Measurements from ENCODE around the gene COG4.
A peak's percentile ranks its signal among the peaks of the same experiment; 100 is the strongest.

Gene COG4

GRCh38 chr16:70478912-70479341 lies 44.4 kb downstream of the COG4 start:
- no peaks in the 10 kb centered on the region for H3K9me3 ChIP-seq (ENCODE audit: control insufficient read depth, insufficient read depth, low read depth, low read length)
- no peak overlapping the region for H3K4me3 ChIP-seq (ENCODE audit: low read depth, low read length)
- H3K36me3 ChIP-seq (ENCODE audit: control insufficient read depth in 2 of 2, insufficient read depth in 1 of 2, low read length in 2 of 2), result peaks cover 0 to 63% of the 10 kb centered on the region in 2 experiments; a peak in 2 of 3 replicates
- no peak overlapping the region for H3K27ac ChIP-seq (ENCODE audit: extremely low read depth, low read depth, low read length)
- H3K4me1 ChIP-seq (ENCODE audit: control insufficient read depth, insufficient read depth, low read length), result peaks cover 2% of the 10 kb centered on the region; the same call in 1 of the 2 replicates
- POLR2A ChIA-PET, result interaction anchor here (0.6 to 3.4 kb wide), 2 partner anchors 9 to 98 kb away, joined by 3 to 17 read pairs; no protein-coding TSS in a partner anchor
- CTCF ChIA-PET, result interaction anchor here (0.7 to 1.2 kb wide), 2 partner anchors 84 to 292 kb away, joined by 3 read pairs; no protein-coding TSS in a partner anchor
- TF ChIP-seq ZIC2 (tag by site-specific recombination; IDR thresholded peaks at IDR 0.05) (peak; percentile 99), ZNF202 (tag by site-specific recombination; IDR thresholded peaks at IDR 0.05; ENCODE audit: borderline replicate concordance) (no peak), ZNF585B (tag by site-specific recombination; IDR thresholded peaks at IDR 0.05) (no peak)
- TF ChIP-seq, protein P1, sequence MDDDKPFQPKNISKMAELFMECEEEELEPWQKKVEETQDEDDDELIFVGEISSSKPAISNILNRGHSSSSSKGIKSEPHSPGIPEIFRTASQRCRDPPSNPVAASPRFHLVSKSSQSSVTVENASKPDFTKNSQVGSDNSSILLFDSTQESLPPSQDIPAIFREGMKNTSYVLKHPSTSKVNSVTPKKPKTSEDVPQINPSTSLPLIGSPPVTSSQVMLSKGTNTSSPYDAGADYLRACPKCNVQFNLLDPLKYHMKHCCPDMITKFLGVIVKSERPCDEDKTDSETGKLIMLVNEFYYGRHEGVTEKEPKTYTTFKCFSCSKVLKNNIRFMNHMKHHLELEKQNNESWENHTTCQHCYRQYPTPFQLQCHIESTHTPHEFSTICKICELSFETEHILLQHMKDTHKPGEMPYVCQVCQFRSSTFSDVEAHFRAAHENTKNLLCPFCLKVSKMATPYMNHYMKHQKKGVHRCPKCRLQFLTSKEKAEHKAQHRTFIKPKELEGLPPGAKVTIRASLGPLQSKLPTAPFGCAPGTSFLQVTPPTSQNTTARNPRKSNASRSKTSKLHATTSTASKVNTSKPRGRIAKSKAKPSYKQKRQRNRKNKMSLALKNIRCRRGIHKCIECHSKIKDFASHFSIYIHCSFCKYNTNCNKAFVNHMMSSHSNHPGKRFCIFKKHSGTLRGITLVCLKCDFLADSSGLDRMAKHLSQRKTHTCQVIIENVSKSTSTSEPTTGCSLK (tag by site-specific recombination; IDR thresholded peaks at IDR 0.05), result no peak

- CTCF ChIA-PET, result interaction anchor here (1.2 kb wide), 1 partner anchor 83 kb away, joined by 3 read pairs; no protein-coding TSS in a partner anchor
Measured at GRCh38 chr16:70478169-70478568, 45.2 kb downstream of the COG4 start.

GRCh38 chr16:70476272-70477020 lies 46.9 kb downstream of the COG4 start:
- Histone ChIP-seq H3K36me3 (ENCODE audit: control insufficient read depth in 2 of 2, insufficient read depth in 1 of 2, low read length in 2 of 2) (peaks cover 0 to 46% of the 10 kb centered on the region in 2 experiments; a peak in 2 of 3 replicates), H3K9me3 (ENCODE audit: control insufficient read depth, insufficient read depth, low read depth, low read length) (no peaks in the 10 kb centered on the region), H3K27ac (ENCODE audit: extremely low read depth, low read depth, low read length) (no peak overlapping the region), H3K4me3 (ENCODE audit: low read depth, low read length) (no peak overlapping the region), H3K4me1 (ENCODE audit: control insufficient read depth, insufficient read depth, low read length) (peaks cover 2% of the 10 kb centered on the region; the same call in 1 of the 2 replicates)
- ChIA-PET CTCF (interaction anchor here (0.5 to 0.6 kb wide), 2 partner anchors 12 to 38 kb away, joined by 3 read pairs; no protein-coding TSS in a partner anchor), POLR2A (interaction anchor here (0.7 to 3.4 kb wide), 2 partner anchors 23 to 95 kb away, joined by 3 to 17 read pairs; no protein-coding TSS in a partner anchor)
- peak; percentile 69 for TF ChIP-seq PRDM1 (tag by site-specific recombination; IDR thresholded peaks at IDR 0.05)
- no peak for TF ChIP-seq ZNF2 (tag by site-specific recombination; IDR thresholded peaks at IDR 0.05)
- no peak for TF ChIP-seq ZBTB21 (tag by site-specific recombination; IDR thresholded peaks at IDR 0.05)
- TF ChIP-seq, protein P2, sequence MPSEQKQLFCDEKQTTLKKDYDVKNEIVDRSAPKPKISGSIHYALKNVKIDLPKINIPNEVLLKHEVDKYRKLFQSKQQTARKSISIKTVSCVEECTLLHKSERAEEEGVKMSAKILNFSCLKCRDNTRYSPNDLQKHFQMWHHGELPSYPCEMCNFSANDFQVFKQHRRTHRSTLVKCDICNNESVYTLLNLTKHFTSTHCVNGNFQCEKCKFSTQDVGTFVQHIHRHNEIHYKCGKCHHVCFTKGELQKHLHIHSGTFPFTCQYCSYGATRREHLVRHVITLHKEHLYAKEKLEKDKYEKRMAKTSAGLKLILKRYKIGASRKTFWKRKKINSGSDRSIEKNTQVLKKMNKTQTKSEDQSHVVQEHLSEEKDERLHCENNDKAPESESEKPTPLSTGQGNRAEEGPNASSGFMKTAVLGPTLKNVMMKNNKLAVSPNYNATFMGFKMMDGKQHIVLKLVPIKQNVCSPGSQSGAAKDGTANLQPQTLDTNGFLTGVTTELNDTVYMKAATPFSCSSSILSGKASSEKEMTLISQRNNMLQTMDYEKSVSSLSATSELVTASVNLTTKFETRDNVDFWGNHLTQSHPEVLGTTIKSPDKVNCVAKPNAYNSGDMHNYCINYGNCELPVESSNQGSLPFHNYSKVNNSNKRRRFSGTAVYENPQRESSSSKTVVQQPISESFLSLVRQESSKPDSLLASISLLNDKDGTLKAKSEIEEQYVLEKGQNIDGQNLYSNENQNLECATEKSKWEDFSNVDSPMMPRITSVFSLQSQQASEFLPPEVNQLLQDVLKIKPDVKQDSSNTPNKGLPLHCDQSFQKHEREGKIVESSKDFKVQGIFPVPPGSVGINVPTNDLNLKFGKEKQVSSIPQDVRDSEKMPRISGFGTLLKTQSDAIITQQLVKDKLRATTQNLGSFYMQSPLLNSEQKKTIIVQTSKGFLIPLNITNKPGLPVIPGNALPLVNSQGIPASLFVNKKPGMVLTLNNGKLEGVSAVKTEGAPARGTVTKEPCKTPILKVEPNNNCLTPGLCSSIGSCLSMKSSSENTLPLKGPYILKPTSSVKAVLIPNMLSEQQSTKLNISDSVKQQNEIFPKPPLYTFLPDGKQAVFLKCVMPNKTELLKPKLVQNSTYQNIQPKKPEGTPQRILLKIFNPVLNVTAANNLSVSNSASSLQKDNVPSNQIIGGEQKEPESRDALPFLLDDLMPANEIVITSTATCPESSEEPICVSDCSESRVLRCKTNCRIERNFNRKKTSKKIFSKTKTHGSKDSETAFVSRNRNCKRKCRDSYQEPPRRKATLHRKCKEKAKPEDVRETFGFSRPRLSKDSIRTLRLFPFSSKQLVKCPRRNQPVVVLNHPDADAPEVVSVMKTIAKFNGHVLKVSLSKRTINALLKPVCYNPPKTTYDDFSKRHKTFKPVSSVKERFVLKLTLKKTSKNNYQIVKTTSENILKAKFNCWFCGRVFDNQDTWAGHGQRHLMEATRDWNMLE (tag by site-specific recombination; conservative IDR thresholded peaks at IDR 0.05; ENCODE audit: low read depth), result no peak
- no peak for TF ChIP-seq HOXA7 (CRISPR knock-in tag; IDR thresholded peaks at IDR 0.05; ENCODE audit: borderline replicate concordance)
- no peak for TF ChIP-seq ZSCAN16 (tag by site-specific recombination; IDR thresholded peaks at IDR 0.05)
- TF ChIP-seq, protein P3, sequence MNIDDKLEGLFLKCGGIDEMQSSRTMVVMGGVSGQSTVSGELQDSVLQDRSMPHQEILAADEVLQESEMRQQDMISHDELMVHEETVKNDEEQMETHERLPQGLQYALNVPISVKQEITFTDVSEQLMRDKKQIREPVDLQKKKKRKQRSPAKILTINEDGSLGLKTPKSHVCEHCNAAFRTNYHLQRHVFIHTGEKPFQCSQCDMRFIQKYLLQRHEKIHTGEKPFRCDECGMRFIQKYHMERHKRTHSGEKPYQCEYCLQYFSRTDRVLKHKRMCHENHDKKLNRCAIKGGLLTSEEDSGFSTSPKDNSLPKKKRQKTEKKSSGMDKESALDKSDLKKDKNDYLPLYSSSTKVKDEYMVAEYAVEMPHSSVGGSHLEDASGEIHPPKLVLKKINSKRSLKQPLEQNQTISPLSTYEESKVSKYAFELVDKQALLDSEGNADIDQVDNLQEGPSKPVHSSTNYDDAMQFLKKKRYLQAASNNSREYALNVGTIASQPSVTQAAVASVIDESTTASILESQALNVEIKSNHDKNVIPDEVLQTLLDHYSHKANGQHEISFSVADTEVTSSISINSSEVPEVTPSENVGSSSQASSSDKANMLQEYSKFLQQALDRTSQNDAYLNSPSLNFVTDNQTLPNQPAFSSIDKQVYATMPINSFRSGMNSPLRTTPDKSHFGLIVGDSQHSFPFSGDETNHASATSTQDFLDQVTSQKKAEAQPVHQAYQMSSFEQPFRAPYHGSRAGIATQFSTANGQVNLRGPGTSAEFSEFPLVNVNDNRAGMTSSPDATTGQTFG (tag by site-specific recombination; IDR thresholded peaks at IDR 0.05; ENCODE audit: borderline replicate concordance), result no peak
- TF ChIP-seq ZNF449 (tag by site-specific recombination; IDR thresholded peaks at IDR 0.05), result peak; percentile 62
- no peak for TF ChIP-seq ZNF629 (tag by site-specific recombination; IDR thresholded peaks at IDR 0.05)
- TF ChIP-seq SP7 (tag by site-specific recombination; IDR thresholded peaks at IDR 0.05), result peak; percentile 50
- TF ChIP-seq ZNF555 (tag by site-specific recombination; conservative IDR thresholded peaks at IDR 0.05), result no peak
- TF ChIP-seq ZNF184 (tag by site-specific recombination; IDR thresholded peaks at IDR 0.05), result no peak
- peak; percentile 32; the same call in 1 of the 2 replicates for TF ChIP-seq ZEB2 (tag by site-specific recombination; IDR thresholded peaks at IDR 0.05)

More at GRCh38 chr16:70478169-70478568, 45.2 kb downstream of the COG4 start:
- Histone ChIP-seq H3K4me1 (ENCODE audit: control insufficient read depth, insufficient read depth, low read length) (peaks cover 2% of the 10 kb centered on the region; the same call in 1 of the 2 replicates), H3K9me3 (ENCODE audit: control insufficient read depth, insufficient read depth, low read depth, low read length) (no peaks in the 10 kb centered on the region), H3K36me3 (ENCODE audit: control insufficient read depth in 2 of 2, insufficient read depth in 1 of 2, low read length in 2 of 2) (peaks cover 0 to 58% of the 10 kb centered on the region in 2 experiments; a peak in 2 of 3 replicates), H3K4me3 (ENCODE audit: low read depth, low read length) (no peak overlapping the region), H3K27ac (ENCODE audit: extremely low read depth, low read depth, low read length) (no peak overlapping the region)
- POLR2A ChIA-PET, result interaction anchor here (3.4 kb wide), 1 partner anchor 97 kb away, joined by 17 read pairs; no protein-coding TSS in a partner anchor
- TF ChIP-seq ZIC2 (tag by site-specific recombination; IDR thresholded peaks at IDR 0.05) (peak; percentile 88), SP7 (tag by site-specific recombination; IDR thresholded peaks at IDR 0.05) (no peak)
